Measurements from ENCODE around the gene ALKAL2.
A peak's percentile ranks its signal among the peaks of the same experiment; 100 is the strongest.
"Not testable (repeated sequence)": the region's sequence is repeated elsewhere in the genome, so short reads cannot be mapped to it uniquely, and the experiment has no call there.

The ALKAL2 gene

GRCh38 chr2:320561-320960 is 32.7 kb upstream of the ALKAL2 start:
- no peak for DNase-seq (ENCODE audit: low read depth)
- TF ChIP-seq CTCF (conservative IDR thresholded peaks at IDR 0.05; ENCODE audit: control insufficient read depth, insufficient read depth, low read depth, low read length): no peak
- H3K4me3 ChIP-seq (ENCODE audit: control insufficient read depth, low read depth, low read length): no peak overlapping the region

- H3K4me3 ChIP-seq (ENCODE audit: control insufficient read depth, low read depth, low read length): no peak overlapping the region
- no peak for TF ChIP-seq CTCF (conservative IDR thresholded peaks at IDR 0.05; ENCODE audit: control insufficient read depth, insufficient read depth, low read depth, low read length)
- DNase-seq (ENCODE audit: low read depth): no peak
These were observed 31.2 kb upstream of the ALKAL2 start for GRCh38 chr2:319059-319600.

- peak overlapping the region; percentile 10 for H3K4me3 ChIP-seq (ENCODE audit: control insufficient read depth, low read depth, low read length)
- peak; percentile 68 for DNase-seq (ENCODE audit: low read depth)
- TF ChIP-seq CTCF (conservative IDR thresholded peaks at IDR 0.05; ENCODE audit: control insufficient read depth, insufficient read depth, low read depth, low read length): no peak
These were observed 29.9 kb upstream of the ALKAL2 start for GRCh38 chr2:317501-318424.

- TF ChIP-seq CTCF (conservative IDR thresholded peaks at IDR 0.05; ENCODE audit: control insufficient read depth, insufficient read depth, low read depth, low read length): no peak
- H3K4me3 ChIP-seq (ENCODE audit: control insufficient read depth, low read depth, low read length): no peak overlapping the region
- DNase-seq (ENCODE audit: low read depth): no peak
These were observed 28.5 kb upstream of the ALKAL2 start for GRCh38 chr2:316381-316780.

GRCh38 chr2:315925-316324 is 28.0 kb upstream of the ALKAL2 start:
- DNase-seq (ENCODE audit: low read depth); H3K4me3 ChIP-seq (ENCODE audit: control insufficient read depth, low read depth, low read length): not testable (repeated sequence)

GRCh38 chr2:314561-315336 is 26.9 kb upstream of the ALKAL2 start:
- DNase-seq (ENCODE audit: low read depth): no peak
- H3K4me3 ChIP-seq (ENCODE audit: control insufficient read depth, low read depth, low read length): no peak overlapping the region
- no peak for TF ChIP-seq CTCF (conservative IDR thresholded peaks at IDR 0.05; ENCODE audit: control insufficient read depth, insufficient read depth, low read depth, low read length)

- DNase-seq (ENCODE audit: low read depth): no peak
- TF ChIP-seq CTCF (conservative IDR thresholded peaks at IDR 0.05; ENCODE audit: control insufficient read depth, insufficient read depth, low read depth, low read length): no peak
These were observed 26.1 kb upstream of the ALKAL2 start for GRCh38 chr2:313991-314390.

More at GRCh38 chr2:313991-314390, 26.1 kb upstream of the ALKAL2 start:
- no peak overlapping the region for H3K4me3 ChIP-seq (ENCODE audit: control insufficient read depth, low read depth, low read length)

Data from fibroblast of mammary gland (primary cell).